Activated CD4-positive, alpha-beta memory T cell treated with anti-CD3 and anti-CD28 coated beads for 36 hours (primary cell): ENCODE results near the gene ADAMTSL3. TPM values are rescaled to one million over a fixed set of nuclear protein-coding genes. Genes with fewer than 3 reads are reported as not detected.

Experiments used
- CTCF ChIA-PET: fragments of 350-600 bp; sonication (Branson Sonifier 250); formaldehyde crosslinking; loops from one replicate; lab custom pipeline; 2021; ENCODE audit warnings: antibody characterized with exemption, inconsistent platforms; lab: Charles Lee
- POLR2A ChIA-PET: fragments of 350-600 bp; sonication (Branson Sonifier 250); formaldehyde crosslinking; loops from one replicate; lab custom pipeline; 2021; ENCODE audit warnings: antibody characterized with exemption; lab: Charles Lee
- DNase-seq: peaks from one replicate; pipeline ENCODE4 v3.0.0-alpha.2; 2020
- H3K27ac Mint-ChIP-seq: one replicate; pipeline ENCODE4 v1.8.0; 2021; ENCODE audit warnings: mixed read lengths
- H3K27me3 Mint-ChIP-seq: one replicate; pipeline ENCODE4 v1.8.0; 2021; ENCODE audit warnings: mixed read lengths
- H3K36me3 Mint-ChIP-seq: one replicate; pipeline ENCODE4 v1.8.0; 2021; ENCODE audit warnings: mixed read lengths
- H3K4me1 Mint-ChIP-seq: one replicate; pipeline ENCODE4 v1.8.0; 2021; ENCODE audit warnings: low read depth, mixed read lengths
- H3K4me3 Mint-ChIP-seq: one replicate; pipeline ENCODE4 v1.8.0; 2021; ENCODE audit warnings: mild to moderate bottlenecking, mixed read lengths
- H3K9me3 Mint-ChIP-seq: one replicate; pipeline ENCODE4 v1.8.0; 2021; ENCODE audit warnings: mixed read lengths
- intact Hi-C: fragments of 100-400 bp; cut with micrococcal nuclease; formaldehyde crosslinking; loops from one replicate; pipeline ENCODE4 v1.15.1; 2023
- total RNA-seq, 2 experiments: library from RNA; stranded (reverse); gene quantifications; one replicate each; pipeline ENCODE4 v1.2.3, GENCODE V29; 2021

Gene ADAMTSL3
- total RNA-seq, 2 experiments from 2014 or later = not detected

DNA sequence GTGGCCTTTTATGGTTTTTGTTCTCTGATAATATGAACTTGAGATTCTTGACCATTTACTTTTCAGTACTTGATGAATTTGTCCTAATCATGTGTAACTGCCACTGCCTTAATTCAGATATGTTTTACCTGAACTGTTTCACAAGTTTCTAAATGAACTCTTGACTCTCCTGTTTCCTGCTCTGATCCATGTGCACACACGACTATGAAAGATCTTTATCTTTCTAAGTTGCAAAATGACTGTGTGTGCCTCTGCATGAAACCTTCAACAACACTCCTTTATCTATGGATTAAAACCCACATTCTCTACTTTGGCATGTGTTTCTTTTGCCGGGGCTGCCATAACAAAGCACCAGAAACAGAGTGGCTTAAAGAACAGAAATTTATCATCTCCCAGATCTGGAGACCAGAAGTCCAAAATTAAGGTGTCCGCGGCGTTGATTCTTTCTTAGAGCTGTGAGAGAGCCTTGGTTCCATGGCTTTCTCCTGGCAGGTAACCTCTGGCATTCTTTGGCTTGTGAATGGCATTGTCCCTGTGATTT lies 275.0 kb downstream of the ADAMTSL3 start:
- Mint-ChIP-seq H3K9me3 (peaks cover 9% of the 10 kb centered on the region), H3K36me3 (no peaks in the 10 kb centered on the region), H3K4me1 (peaks cover 15% of the 10 kb centered on the region), H3K4me3 (no peak overlapping the region), H3K27ac (no peak overlapping the region), H3K27me3 (peaks cover 1% of the 10 kb centered on the region)
- ChIA-PET POLR2A (no interaction called here), CTCF (no interaction called here)
- peak; percentile 12 for DNase-seq
- intact Hi-C loops = loop anchor here (1.0 kb wide), 1 partner anchor 10 kb away; no protein-coding TSS in a partner anchor

DNA sequence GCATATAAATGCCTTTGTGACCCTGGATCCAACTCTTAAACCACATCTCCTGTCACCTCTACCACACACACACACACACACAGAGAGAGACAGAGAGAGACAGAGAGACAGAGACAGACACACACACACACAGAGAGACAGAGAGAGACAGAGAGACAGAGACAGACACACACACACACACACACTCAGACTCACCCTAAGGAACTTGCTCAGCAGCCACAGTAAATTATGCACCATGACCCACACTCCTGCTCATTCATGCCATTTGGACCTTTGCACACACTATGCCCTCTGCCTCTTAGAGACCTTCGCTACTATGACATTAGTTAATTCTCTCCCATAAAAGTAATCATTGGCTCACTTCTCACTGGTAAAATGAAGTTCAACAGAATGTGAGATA lies 275.7 kb downstream of the ADAMTSL3 start:
- DNase-seq = no peak
- Mint-ChIP-seq H3K4me3 (no peak overlapping the region), H3K9me3 (peaks cover 10% of the 10 kb centered on the region), H3K4me1 (peaks cover 15% of the 10 kb centered on the region), H3K36me3 (no peaks in the 10 kb centered on the region), H3K27me3 (peaks cover 1% of the 10 kb centered on the region), H3K27ac (no peak overlapping the region)
- ChIA-PET POLR2A (no interaction called here), CTCF (no interaction called here)
- intact Hi-C loops = no loop called here

- peaks cover 1% of the 10 kb centered on the region for H3K27me3 Mint-ChIP-seq
- ChIA-PET CTCF (no interaction called here), POLR2A (no interaction called here)
- no peak overlapping the region for H3K27ac Mint-ChIP-seq
- peaks cover 10% of the 10 kb centered on the region for H3K9me3 Mint-ChIP-seq
- H3K4me1 Mint-ChIP-seq = peaks cover 15% of the 10 kb centered on the region
- intact Hi-C loops = no loop called here
- no peak overlapping the region for H3K4me3 Mint-ChIP-seq
- H3K36me3 Mint-ChIP-seq = no peaks in the 10 kb centered on the region
- DNase-seq = no peak
These were observed 276.7 kb downstream of the ADAMTSL3 start for GRCh38 chr15:83930392-83931212.

- Mint-ChIP-seq H3K27ac (no peak overlapping the region), H3K27me3 (peaks cover 1% of the 10 kb centered on the region), H3K4me3 (no peak overlapping the region), H3K4me1 (no peaks in the 10 kb centered on the region), H3K36me3 (no peaks in the 10 kb centered on the region), H3K9me3 (peaks cover 10% of the 10 kb centered on the region)
- ChIA-PET POLR2A (no interaction called here), CTCF (no interaction called here)
- intact Hi-C loops = no loop called here
- DNase-seq = no peak
These were observed 281.9 kb downstream of the ADAMTSL3 start for GRCh38 chr15:83935774-83936173.

DNA sequence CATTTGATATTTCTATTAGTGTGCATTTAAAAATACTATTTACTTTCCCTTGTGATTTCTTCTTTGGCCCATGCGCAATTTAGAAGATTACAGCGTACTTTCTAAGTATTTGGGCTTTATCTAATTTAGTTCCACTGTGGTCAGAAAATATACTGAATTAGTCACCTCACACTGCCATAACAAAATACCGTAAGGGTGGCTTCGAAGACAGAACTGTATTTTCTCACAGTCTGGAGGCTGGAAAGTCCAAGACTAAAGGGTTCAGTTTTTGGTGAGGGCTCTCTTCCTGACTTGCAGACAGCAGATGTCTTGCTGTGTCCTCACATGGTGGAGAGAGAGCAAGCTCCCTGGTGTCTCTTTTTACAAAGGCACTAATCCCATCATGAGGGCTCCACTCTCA lies 286.2 kb downstream of the ADAMTSL3 start:
- no peaks in the 10 kb centered on the region for H3K9me3 Mint-ChIP-seq
- no peak for DNase-seq

GRCh38 chr15:83943043-83943442 lies 289.1 kb downstream of the ADAMTSL3 start:
- H3K4me3 Mint-ChIP-seq = no peak overlapping the region
- H3K27me3 Mint-ChIP-seq = peaks cover 6% of the 10 kb centered on the region
- ChIA-PET POLR2A (no interaction called here), CTCF (no interaction called here)
- H3K27ac Mint-ChIP-seq = no peak overlapping the region
- intact Hi-C loops = no loop called here
- DNase-seq = no peak
- no peaks in the 10 kb centered on the region for H3K4me1 Mint-ChIP-seq
- no peaks in the 10 kb centered on the region for H3K9me3 Mint-ChIP-seq
- H3K36me3 Mint-ChIP-seq = no peaks in the 10 kb centered on the region

More for the DNA sequence above, 286.2 kb downstream of the ADAMTSL3 start:
- ChIA-PET POLR2A (no interaction called here), CTCF (no interaction called here)
- Mint-ChIP-seq H3K27me3 (peaks cover 6% of the 10 kb centered on the region), H3K4me3 (no peak overlapping the region), H3K4me1 (no peaks in the 10 kb centered on the region), H3K27ac (no peak overlapping the region), H3K36me3 (no peaks in the 10 kb centered on the region)
- intact Hi-C loops = no loop called here

GRCh38 chr15:83943849-83944404 lies 290.0 kb downstream of the ADAMTSL3 start:
- Mint-ChIP-seq H3K4me1 (no peaks in the 10 kb centered on the region), H3K27ac (no peak overlapping the region), H3K36me3 (no peaks in the 10 kb centered on the region), H3K27me3 (peaks cover 6% of the 10 kb centered on the region), H3K4me3 (no peak overlapping the region), H3K9me3 (no peaks in the 10 kb centered on the region)
- no peak for DNase-seq
- ChIA-PET CTCF (no interaction called here), POLR2A (no interaction called here)
- intact Hi-C loops = no loop called here

DNA sequence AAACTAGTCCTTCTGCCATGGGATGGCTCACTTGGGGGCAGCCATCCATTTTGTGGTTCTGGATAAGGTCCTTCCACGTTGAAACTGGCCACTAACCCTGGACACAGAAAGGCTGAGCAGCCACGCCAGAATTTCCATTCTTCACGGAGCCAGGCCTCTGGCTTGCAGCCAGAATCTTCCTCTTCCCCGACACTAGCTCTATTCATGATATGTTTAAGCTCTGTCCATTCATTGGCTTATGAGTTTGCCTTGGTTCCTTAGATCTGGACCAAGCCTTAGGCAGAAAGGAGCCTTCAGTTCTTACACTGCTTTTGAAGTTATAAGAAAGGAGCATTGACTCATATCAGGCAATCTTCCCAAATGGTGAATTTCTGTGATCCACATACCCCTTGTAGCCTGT lies 293.2 kb downstream of the ADAMTSL3 start:
- no peaks in the 10 kb centered on the region for H3K4me1 Mint-ChIP-seq
- peaks cover 8% of the 10 kb centered on the region for H3K27me3 Mint-ChIP-seq
- no peaks in the 10 kb centered on the region for H3K36me3 Mint-ChIP-seq
- no peak for DNase-seq
- no peak overlapping the region for H3K4me3 Mint-ChIP-seq
- intact Hi-C loops = no loop called here
- ChIA-PET CTCF (no interaction called here), POLR2A (no interaction called here)
- H3K9me3 Mint-ChIP-seq = no peaks in the 10 kb centered on the region
- H3K27ac Mint-ChIP-seq = no peak overlapping the region

GRCh38 chr15:83954506-83954905 lies 300.6 kb downstream of the ADAMTSL3 start:
- no peaks in the 10 kb centered on the region for H3K4me1 Mint-ChIP-seq
- peaks cover 7% of the 10 kb centered on the region for H3K27me3 Mint-ChIP-seq
- CTCF ChIA-PET = no interaction called here
- DNase-seq = no peak
- intact Hi-C loops = no loop called here
- H3K4me3 Mint-ChIP-seq = no peak overlapping the region
- H3K36me3 Mint-ChIP-seq = no peaks in the 10 kb centered on the region
- H3K9me3 Mint-ChIP-seq = peaks cover 2% of the 10 kb centered on the region
- POLR2A ChIA-PET = no interaction called here
- no peak overlapping the region for H3K27ac Mint-ChIP-seq

- intact Hi-C loops = no loop called here
- no peak overlapping the region for H3K4me3 Mint-ChIP-seq
- POLR2A ChIA-PET = no interaction called here
- no peak for DNase-seq
- CTCF ChIA-PET = no interaction called here
- H3K27me3 Mint-ChIP-seq = peaks cover 7% of the 10 kb centered on the region
- H3K4me1 Mint-ChIP-seq = no peaks in the 10 kb centered on the region
- no peaks in the 10 kb centered on the region for H3K36me3 Mint-ChIP-seq
- peaks cover 2% of the 10 kb centered on the region for H3K9me3 Mint-ChIP-seq
- H3K27ac Mint-ChIP-seq = no peak overlapping the region
These were observed 301.9 kb downstream of the ADAMTSL3 start for GRCh38 chr15:83955806-83956265.

DNA sequence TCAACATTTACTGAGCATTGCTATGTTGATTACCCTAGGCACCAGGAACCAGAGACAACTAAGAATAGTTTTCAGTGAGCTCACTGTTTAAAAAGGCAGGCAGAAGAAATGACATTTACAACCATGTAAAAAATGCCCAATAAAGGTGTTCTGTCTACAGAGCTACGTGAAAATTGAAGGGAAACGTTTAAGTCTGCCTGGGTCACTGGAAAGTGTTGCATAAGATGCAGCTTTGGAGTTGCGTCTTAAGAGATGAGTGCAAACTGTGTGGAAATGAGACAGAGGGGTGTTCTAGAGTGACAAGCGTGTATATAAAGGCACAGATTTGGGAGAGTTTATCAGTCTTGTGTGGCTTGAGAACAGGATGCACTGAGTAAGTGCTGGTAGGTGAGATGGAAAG lies 303.0 kb downstream of the ADAMTSL3 start:
- CTCF ChIA-PET = no interaction called here
- Mint-ChIP-seq H3K36me3 (no peaks in the 10 kb centered on the region), H3K4me1 (no peaks in the 10 kb centered on the region), H3K27me3 (peaks cover 4% of the 10 kb centered on the region), H3K4me3 (no peak overlapping the region), H3K9me3 (peaks cover 2% of the 10 kb centered on the region), H3K27ac (no peak overlapping the region)
- intact Hi-C loops = no loop called here
- DNase-seq = no peak
- POLR2A ChIA-PET = no interaction called here

DNA sequence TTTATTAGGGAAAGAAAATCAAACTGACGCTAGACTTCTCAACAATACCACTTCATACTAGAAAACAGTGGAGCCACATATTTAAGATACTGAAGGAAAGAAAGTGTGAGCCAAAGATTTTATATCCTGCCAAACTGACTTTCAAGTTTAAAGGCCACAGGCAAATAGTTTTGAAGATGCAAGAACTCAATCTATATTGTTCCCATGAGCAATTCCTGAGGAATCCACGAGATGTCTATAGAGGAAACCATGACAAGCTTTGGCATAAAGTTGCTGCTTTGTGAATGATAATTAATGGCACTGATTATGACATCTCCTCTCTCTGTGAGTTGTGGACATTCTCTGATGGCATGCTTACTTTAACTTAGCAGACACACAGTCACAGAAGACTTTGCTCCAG lies 305.6 kb downstream of the ADAMTSL3 start:
- ChIA-PET CTCF (no interaction called here), POLR2A (no interaction called here)
- no peak overlapping the region for H3K4me3 Mint-ChIP-seq
- peaks cover 8% of the 10 kb centered on the region for H3K9me3 Mint-ChIP-seq
- no peak for DNase-seq
- H3K27ac Mint-ChIP-seq = no peak overlapping the region
- intact Hi-C loops = no loop called here
- no peaks in the 10 kb centered on the region for H3K4me1 Mint-ChIP-seq
- H3K27me3 Mint-ChIP-seq = peaks cover 1% of the 10 kb centered on the region
- peaks cover 2% of the 10 kb centered on the region for H3K36me3 Mint-ChIP-seq
